Colonic mucosa (tissue), 4 donors: ENCODE measurements around the gene TMPRSS15. TPM values are rescaled to one million over a fixed set of nuclear protein-coding genes. Genes with fewer than 3 reads are reported as not detected.
A peak's percentile ranks its signal among the peaks of the same experiment; 100 is the strongest.

ENCODE experiments used
- DNase-seq: peaks from one replicate; pipeline ENCODE4 v3.0.0-alpha.2; 2020
- H3K27ac ChIP-seq: fragments of 200-600 bp; one replicate; pipeline ENCODE4 v1.8.0; 2021
- H3K27me3 ChIP-seq: fragments of 200-600 bp; one replicate; pipeline ENCODE4 v1.8.0; 2021
- H3K36me3 ChIP-seq: fragments of 200-600 bp; one replicate; pipeline ENCODE4 v1.8.0; 2021
- H3K4me1 ChIP-seq: fragments of 200-600 bp; one replicate; pipeline ENCODE4 v1.8.0; 2021; ENCODE audit warnings: mild to moderate bottlenecking
- H3K4me3 ChIP-seq: fragments of 200-600 bp; one replicate; pipeline ENCODE4 v1.8.0; 2021
- H3K9ac ChIP-seq, 2 donors: one replicate each; pipeline ENCODE4 v1.7.0; 2013; ENCODE audit warnings: control low read depth in 2 of 2, low read depth in 2 of 2, low read length in 2 of 2
- H3K9me3 ChIP-seq: fragments of 200-600 bp; one replicate; pipeline ENCODE4 v1.8.0; 2021
- CTCF ChIP-seq: fragments of 200-600 bp; IDR thresholded peaks from one replicate; pipeline ENCODE4 v1.8.0; 2022; ENCODE audit warnings: antibody characterized with exemption, mild to moderate bottlenecking
- intact Hi-C: fragments of 100-400 bp; cut with DNase I; formaldehyde crosslinking; loops from one replicate; pipeline ENCODE4 v1.14.1; 2022
- total RNA-seq, 2 donors: library from RNA; stranded (reverse); fragmentation: NEBNext Ultra II Directional in 1 of 2; extraction: Animal tissue kit (Norgen Biotek cat#: 25700) in 1 of 2; gene quantifications; one replicate each; pipeline ENCODE4 v1.2.1, GENCODE V29; 2021
- donor health status: healthy.
- donor health status: DM: no; HTN: no; CAD: no.
- donor health status: DM: no; HTN: no; CAD: no.

Gene TMPRSS15
- total RNA-seq, 2 donors from 2014 or later = not detected

GRCh38 chr21:18245464-18245967, 158.1 kb downstream of the TMPRSS15 start:
- no peak overlapping the region for H3K9ac ChIP-seq
- no peak for DNase-seq
- no peak overlapping the region for H3K27ac ChIP-seq
- H3K9me3 ChIP-seq = no peaks in the 10 kb centered on the region
- H3K4me3 ChIP-seq = peak overlapping the region; percentile 19
- H3K4me1 ChIP-seq = no peaks in the 10 kb centered on the region
- H3K27me3 ChIP-seq = peaks cover 7% of the 10 kb centered on the region
- intact Hi-C loops = no loop called here
- TF ChIP-seq CTCF = no peak
- no peaks in the 10 kb centered on the region for H3K36me3 ChIP-seq

DNA sequence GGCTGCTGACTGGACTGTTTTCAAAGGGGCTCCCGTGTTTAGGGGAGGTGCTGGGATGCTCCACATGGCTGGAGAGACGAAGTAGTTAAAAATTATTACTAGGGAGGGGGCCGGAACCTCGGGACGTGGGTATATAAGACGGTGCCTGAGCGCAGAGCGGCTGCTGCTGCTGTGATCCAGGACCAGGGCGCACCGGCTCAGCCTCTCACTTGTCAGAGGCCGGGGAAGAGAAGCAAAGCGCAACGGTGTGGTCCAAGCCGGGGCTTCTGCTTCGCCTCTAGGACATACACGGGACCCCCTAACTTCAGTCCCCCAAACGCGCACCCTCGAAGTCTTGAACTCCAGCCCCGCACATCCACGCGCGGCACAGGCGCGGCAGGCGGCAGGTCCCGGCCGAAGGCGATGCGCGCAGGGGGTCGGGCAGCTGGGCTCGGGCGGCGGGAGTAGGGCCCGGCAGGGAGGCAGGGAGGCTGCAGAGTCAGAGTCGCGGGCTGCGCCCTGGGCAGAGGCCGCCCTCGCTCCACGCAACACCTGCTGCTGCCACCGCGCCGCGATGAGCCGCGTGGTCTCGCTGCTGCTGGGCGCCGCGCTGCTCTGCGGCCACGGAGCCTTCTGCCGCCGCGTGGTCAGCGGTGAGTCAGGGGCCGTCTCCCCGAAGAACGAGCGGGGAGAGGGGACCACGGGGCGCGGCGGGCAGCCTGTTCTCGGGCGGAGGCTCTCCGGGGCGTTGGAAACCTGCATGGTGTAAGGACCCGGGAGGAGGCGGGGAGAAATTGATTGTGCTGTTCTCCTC, 158.7 kb downstream of the TMPRSS15 start, which contains the start of gene CHODL:
Gene CHODL, plus strand, starts transcription at position 163 of the 793 bp plus-strand sequence. Its CDS starts 391 bp downstream, at position 554.
- TF ChIP-seq CTCF = no peak
- no peaks in the 10 kb centered on the region for H3K36me3 ChIP-seq
- H3K9me3 ChIP-seq = no peaks in the 10 kb centered on the region
- peaks cover 7% of the 10 kb centered on the region for H3K27me3 ChIP-seq
- H3K4me1 ChIP-seq = no peaks in the 10 kb centered on the region
- DNase-seq = no peak
- peak within 1 kb of the TSS; percentile 19 for H3K4me3 ChIP-seq
- no peak within 1 kb of the TSS for H3K27ac ChIP-seq
- intact Hi-C loops = no loop called here
- H3K9ac ChIP-seq = no peak within 1 kb of the TSS

- no peaks in the 10 kb centered on the region for H3K4me1 ChIP-seq
- no peak overlapping the region for H3K27ac ChIP-seq
- intact Hi-C loops = no loop called here
- H3K27me3 ChIP-seq = no peaks in the 10 kb centered on the region
- H3K36me3 ChIP-seq = no peaks in the 10 kb centered on the region
- H3K9ac ChIP-seq = no peak overlapping the region
- TF ChIP-seq CTCF = no peak
- H3K9me3 ChIP-seq = no peaks in the 10 kb centered on the region
- H3K4me3 ChIP-seq = no peak overlapping the region
- DNase-seq = no peak
Measured at GRCh38 chr21:18235545-18235944, 168.0 kb downstream of the TMPRSS15 start.

GRCh38 chr21:18228060-18228739, 175.4 kb downstream of the TMPRSS15 start:
- H3K9ac ChIP-seq = no peak overlapping the region

GRCh38 chr21:18222346-18222745, 181.2 kb downstream of the TMPRSS15 start:
- DNase-seq = no peak
- Histone ChIP-seq H3K27ac (no peak overlapping the region), H3K4me3 (no peak overlapping the region), H3K9me3 (no peaks in the 10 kb centered on the region), H3K36me3 (no peaks in the 10 kb centered on the region), H3K9ac (no peak overlapping the region), H3K27me3 (no peaks in the 10 kb centered on the region), H3K4me1 (no peaks in the 10 kb centered on the region)
- intact Hi-C loops = no loop called here
- TF ChIP-seq CTCF = no peak

More at GRCh38 chr21:18228060-18228739, 175.4 kb downstream of the TMPRSS15 start:
- Histone ChIP-seq H3K4me1 (no peaks in the 10 kb centered on the region), H3K9me3 (no peaks in the 10 kb centered on the region), H3K36me3 (no peaks in the 10 kb centered on the region), H3K4me3 (no peak overlapping the region), H3K27ac (no peak overlapping the region), H3K27me3 (no peaks in the 10 kb centered on the region)
- intact Hi-C loops = no loop called here
- no peak for DNase-seq
- TF ChIP-seq CTCF = no peak
